DMS153 treated with DMSO at 0.1 percent for 48 hours (cell line): ENCODE data around the gene C2orf74.

Source experiments
- DNase-seq: peaks from one replicate; lab custom pipeline; 2025; ENCODE audit not compliant: unreplicated experiment; lab: John Stamatoyannopoulos, UW

C2orf74 gene

GRCh38 chr2:61210332-61210981 lies 48.5 kb downstream of the C2orf74 start:
- DNase-seq, result no peak

GRCh38 chr2:61214171-61214570 lies 52.2 kb downstream of the C2orf74 start:
- DNase-seq, result no peak
